Measurements from ENCODE around the gene TP63.
"Not testable (repeated sequence)": the region's sequence is repeated elsewhere in the genome, so short reads cannot be mapped to it uniquely, and the experiment has no call there.

The TP63 gene

GRCh38 chr3:189588070-189588469 is 43.1 kb upstream of the TP63 start:
- no peak overlapping the region for H3K4me3 ChIP-seq (ENCODE audit: low read depth, low read length)
- no peaks in the 10 kb centered on the region for H3K36me3 ChIP-seq (ENCODE audit: control insufficient read depth, insufficient read depth, low read length)
- H3K9ac ChIP-seq: no peak overlapping the region
- no peak overlapping the region for H3K27ac ChIP-seq
- H3K4me2 ChIP-seq (ENCODE audit: low read length): no peak overlapping the region
- no peaks in the 10 kb centered on the region for H3K9me3 ChIP-seq (ENCODE audit: control insufficient read depth, low read length)
- no peaks in the 10 kb centered on the region for H3K4me1 ChIP-seq
- H3K27me3 ChIP-seq (ENCODE audit: control insufficient read depth, insufficient read depth, low read length): no peaks in the 10 kb centered on the region
- H2AFZ ChIP-seq: no peak overlapping the region
- no peaks in the 10 kb centered on the region for H3K79me2 ChIP-seq
- TF ChIP-seq, protein P1, sequence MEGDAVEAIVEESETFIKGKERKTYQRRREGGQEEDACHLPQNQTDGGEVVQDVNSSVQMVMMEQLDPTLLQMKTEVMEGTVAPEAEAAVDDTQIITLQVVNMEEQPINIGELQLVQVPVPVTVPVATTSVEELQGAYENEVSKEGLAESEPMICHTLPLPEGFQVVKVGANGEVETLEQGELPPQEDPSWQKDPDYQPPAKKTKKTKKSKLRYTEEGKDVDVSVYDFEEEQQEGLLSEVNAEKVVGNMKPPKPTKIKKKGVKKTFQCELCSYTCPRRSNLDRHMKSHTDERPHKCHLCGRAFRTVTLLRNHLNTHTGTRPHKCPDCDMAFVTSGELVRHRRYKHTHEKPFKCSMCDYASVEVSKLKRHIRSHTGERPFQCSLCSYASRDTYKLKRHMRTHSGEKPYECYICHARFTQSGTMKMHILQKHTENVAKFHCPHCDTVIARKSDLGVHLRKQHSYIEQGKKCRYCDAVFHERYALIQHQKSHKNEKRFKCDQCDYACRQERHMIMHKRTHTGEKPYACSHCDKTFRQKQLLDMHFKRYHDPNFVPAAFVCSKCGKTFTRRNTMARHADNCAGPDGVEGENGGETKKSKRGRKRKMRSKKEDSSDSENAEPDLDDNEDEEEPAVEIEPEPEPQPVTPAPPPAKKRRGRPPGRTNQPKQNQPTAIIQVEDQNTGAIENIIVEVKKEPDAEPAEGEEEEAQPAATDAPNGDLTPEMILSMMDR (IDR thresholded peaks at IDR 0.05): no peak

DNA sequence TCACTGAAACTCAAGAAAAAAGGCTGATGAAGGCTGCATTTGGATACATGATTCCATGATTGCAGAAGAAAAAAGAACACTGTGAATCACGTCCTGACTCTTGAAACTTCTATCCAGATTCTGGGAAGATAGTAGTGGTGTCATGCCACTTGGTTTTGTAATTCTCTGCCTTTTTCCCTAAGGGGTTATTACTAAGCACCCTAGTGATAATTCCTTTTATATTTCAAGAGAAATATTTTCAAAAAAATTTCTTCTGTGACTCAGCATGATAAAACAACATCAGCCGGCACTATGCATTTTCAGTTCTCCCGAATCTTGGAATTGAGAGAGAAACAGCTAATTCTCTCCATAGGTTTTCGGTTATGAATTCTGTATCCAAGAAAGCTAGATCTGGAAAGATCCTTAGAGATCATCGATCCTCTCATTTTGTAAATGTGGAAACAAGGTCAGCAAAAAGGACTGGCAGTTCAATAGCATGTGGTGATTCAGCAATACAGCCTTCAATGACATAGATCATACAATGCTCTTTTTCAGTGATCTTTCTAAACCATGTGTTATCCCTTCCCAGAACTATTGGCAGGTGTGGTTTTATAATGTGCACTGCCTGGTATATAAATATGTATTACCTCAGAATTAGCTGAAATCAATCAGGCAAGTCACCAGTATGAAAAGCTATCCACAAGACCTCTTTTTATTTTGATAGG is 42.6 kb upstream of the TP63 start:
- Histone ChIP-seq H3K4me3 (ENCODE audit: low read depth, low read length) (no peak overlapping the region), H3K36me3 (ENCODE audit: control insufficient read depth, insufficient read depth, low read length) (no peaks in the 10 kb centered on the region), H2AFZ (no peak overlapping the region), H3K9me3 (ENCODE audit: control insufficient read depth, low read length) (no peaks in the 10 kb centered on the region), H3K27ac (no peak overlapping the region), H3K4me2 (ENCODE audit: low read length) (no peak overlapping the region), H3K9ac (no peak overlapping the region), H3K4me1 (no peaks in the 10 kb centered on the region), H3K79me2 (no peaks in the 10 kb centered on the region), H3K27me3 (ENCODE audit: control insufficient read depth, insufficient read depth, low read length) (no peaks in the 10 kb centered on the region)
- TF ChIP-seq, protein P1 (IDR thresholded peaks at IDR 0.05): no peak

GRCh38 chr3:189589179-189589569 is 42.0 kb upstream of the TP63 start:
- Histone ChIP-seq H2AFZ (no peak overlapping the region), H3K36me3 (ENCODE audit: control insufficient read depth, insufficient read depth, low read length) (no peaks in the 10 kb centered on the region), H3K27ac (no peak overlapping the region), H3K4me2 (ENCODE audit: low read length) (no peak overlapping the region), H3K9ac (no peak overlapping the region), H3K4me3 (ENCODE audit: low read depth, low read length) (no peak overlapping the region), H3K4me1 (no peaks in the 10 kb centered on the region), H3K27me3 (ENCODE audit: control insufficient read depth, insufficient read depth, low read length) (no peaks in the 10 kb centered on the region), H3K9me3 (ENCODE audit: control insufficient read depth, low read length) (no peaks in the 10 kb centered on the region), H3K79me2 (no peaks in the 10 kb centered on the region)
- TF ChIP-seq, protein P1 (IDR thresholded peaks at IDR 0.05): no peak

DNA sequence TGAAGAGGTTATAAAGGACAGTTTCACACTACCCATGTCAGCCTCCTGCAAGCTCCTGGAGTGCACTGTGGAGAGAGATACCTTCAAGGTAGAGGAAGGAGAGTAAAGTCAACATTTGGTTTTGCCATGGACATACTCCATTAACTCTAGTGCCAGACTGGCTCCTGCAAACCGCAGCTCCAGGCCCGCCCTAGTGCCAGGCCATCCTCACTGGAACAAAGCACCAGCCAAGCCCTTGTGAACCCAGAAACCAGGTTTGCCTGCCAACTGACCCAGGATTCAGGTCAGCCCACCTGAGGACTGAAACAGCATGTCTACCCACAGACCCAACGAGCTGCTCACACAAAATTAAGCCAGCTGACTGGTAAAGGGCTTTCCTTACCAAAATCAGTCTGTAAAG is 41.0 kb upstream of the TP63 start:
- Histone ChIP-seq H3K9ac (no peak overlapping the region), H3K4me3 (ENCODE audit: low read depth, low read length) (no peak overlapping the region), H3K4me2 (ENCODE audit: low read length) (no peak overlapping the region), H3K9me3 (ENCODE audit: control insufficient read depth, low read length) (no peaks in the 10 kb centered on the region), H3K79me2 (no peaks in the 10 kb centered on the region), H2AFZ (no peak overlapping the region), H3K27me3 (ENCODE audit: control insufficient read depth, insufficient read depth, low read length) (no peaks in the 10 kb centered on the region), H3K27ac (no peak overlapping the region), H3K4me1 (no peaks in the 10 kb centered on the region), H3K36me3 (ENCODE audit: control insufficient read depth, insufficient read depth, low read length) (no peaks in the 10 kb centered on the region)
- TF ChIP-seq, protein P1 (IDR thresholded peaks at IDR 0.05): no peak

DNA sequence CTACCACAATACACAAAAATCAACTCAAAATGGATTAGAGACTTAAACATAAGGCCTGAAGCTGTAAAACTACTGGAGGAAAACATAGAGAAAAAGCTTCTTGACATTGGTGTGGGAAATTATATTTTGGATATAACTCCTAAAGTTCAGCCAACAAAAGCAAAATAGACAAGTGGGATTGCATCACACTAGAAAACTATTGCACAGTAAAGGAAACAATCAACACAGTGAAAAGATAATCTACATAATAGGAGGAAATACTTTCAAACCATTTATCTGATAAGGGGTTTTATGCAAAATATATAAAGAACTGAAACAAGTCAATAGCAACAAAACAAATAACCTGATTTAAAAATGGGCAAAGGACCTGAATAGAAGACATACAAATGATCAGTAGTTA is 37.6 kb upstream of the TP63 start:
- H3K4me1 ChIP-seq: no peaks in the 10 kb centered on the region
- H3K27ac ChIP-seq: no peak overlapping the region
- H3K9me3 ChIP-seq (ENCODE audit: control insufficient read depth, low read length): no peaks in the 10 kb centered on the region

DNA sequence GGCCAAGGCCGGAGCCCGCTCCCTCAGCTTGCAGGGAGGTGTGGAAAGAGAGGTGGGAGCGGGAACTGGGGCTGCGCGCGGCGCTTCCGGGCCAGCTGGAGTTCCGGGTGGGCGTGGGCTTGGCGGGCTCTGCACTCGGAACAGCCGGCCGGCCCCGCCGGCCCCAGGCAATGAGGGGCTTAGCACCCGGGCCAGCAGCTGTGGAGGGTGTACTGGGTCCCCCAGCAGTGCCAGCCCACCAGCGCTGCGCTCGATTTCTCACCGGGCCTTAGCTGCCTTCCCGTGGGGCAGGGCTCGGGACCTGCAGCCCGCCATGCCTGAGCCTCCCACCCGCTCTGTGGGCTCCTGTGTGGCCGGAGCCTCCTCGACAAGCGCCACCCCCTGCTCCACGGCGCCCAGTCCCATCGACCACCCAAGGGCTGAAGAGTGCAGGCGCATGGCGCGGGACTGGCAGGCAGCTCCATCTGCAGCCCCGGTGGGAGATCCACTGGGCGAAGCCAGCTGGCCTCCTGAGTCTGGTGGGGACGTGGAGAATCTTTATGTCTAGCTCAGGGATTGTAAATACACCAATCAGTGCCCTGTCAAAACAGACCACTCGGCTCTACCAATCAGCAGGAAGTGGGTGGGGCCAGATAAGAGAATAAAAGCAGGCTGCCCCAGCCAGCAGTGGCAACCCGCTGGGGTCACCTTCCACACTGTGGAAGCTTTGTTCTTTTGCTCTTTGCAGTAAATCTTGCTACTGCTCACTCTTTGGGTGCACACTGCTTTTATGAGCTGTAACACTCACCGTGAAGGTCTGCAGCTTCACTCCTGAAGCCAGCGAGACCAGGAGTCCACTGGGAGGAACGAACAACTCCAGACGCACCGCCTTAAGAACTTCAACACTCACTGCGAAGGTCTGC is 34.9 kb upstream of the TP63 start:
- H3K36me3 ChIP-seq (ENCODE audit: control insufficient read depth, insufficient read depth, low read length); H2AFZ ChIP-seq; H3K9me3 ChIP-seq (ENCODE audit: control insufficient read depth, low read length); H3K79me2 ChIP-seq; H3K4me1 ChIP-seq; H3K9ac ChIP-seq; H3K27me3 ChIP-seq (ENCODE audit: control insufficient read depth, insufficient read depth, low read length); H3K4me3 ChIP-seq (ENCODE audit: low read depth, low read length); H3K27ac ChIP-seq; H3K4me2 ChIP-seq (ENCODE audit: low read length): not testable (repeated sequence)

More for the DNA sequence above, 37.6 kb upstream of the TP63 start:
- Histone ChIP-seq H3K4me2 (ENCODE audit: low read length) (no peak overlapping the region), H2AFZ (no peak overlapping the region), H3K79me2 (no peaks in the 10 kb centered on the region), H3K4me3 (ENCODE audit: low read depth, low read length) (no peak overlapping the region), H3K36me3 (ENCODE audit: control insufficient read depth, insufficient read depth, low read length) (no peaks in the 10 kb centered on the region), H3K9ac (no peak overlapping the region), H3K27me3 (ENCODE audit: control insufficient read depth, insufficient read depth, low read length) (no peaks in the 10 kb centered on the region)
- TF ChIP-seq, protein P1 (IDR thresholded peaks at IDR 0.05): no peak
